Memory B cell (primary cell): ENCODE results near the gene REC114.
"Not testable (repeated sequence)": the region's sequence is repeated elsewhere in the genome, so short reads cannot be mapped to it uniquely, and the experiment has no call there.

Experiments used
- ATAC-seq: fragments of 150-1000 bp; cut with Tn5 transposase; 2 replicates; pipeline ENCODE4 v1.10.0; 2021; ENCODE audit warnings: low read depth, mild to moderate bottlenecking, moderate library complexity
- DNase-seq, 2 donors: peaks; one replicate each; pipeline ENCODE4 v3.0.0; 2022; ENCODE audit warnings: low spot score in 2 of 2
- H3K27ac Mint-ChIP-seq: one replicate; pipeline ENCODE4 v1.8.0; 2022; ENCODE audit warnings: mild to moderate bottlenecking, moderate library complexity, mixed read lengths
- H3K27me3 Mint-ChIP-seq: one replicate; pipeline ENCODE4 v1.8.0; 2022; ENCODE audit warnings: mixed read lengths
- H3K36me3 Mint-ChIP-seq: one replicate; pipeline ENCODE4 v1.8.0; 2022; ENCODE audit warnings: mild to moderate bottlenecking, mixed read lengths
- H3K4me1 Mint-ChIP-seq: one replicate; pipeline ENCODE4 v1.8.0; 2022; ENCODE audit warnings: mixed read lengths
- H3K4me3 Mint-ChIP-seq: one replicate; pipeline ENCODE4 v1.8.0; 2022; ENCODE audit warnings: mild to moderate bottlenecking, moderate library complexity, mixed read lengths
- H3K9me3 Mint-ChIP-seq: one replicate; pipeline ENCODE4 v1.8.0; 2022; ENCODE audit warnings: mixed read lengths

REC114 gene

GRCh38 chr15:73564255-73564654 is 121.3 kb downstream of the REC114 start:
- Mint-ChIP-seq H3K4me3 (no peak overlapping the region), H3K27me3 (no peaks in the 10 kb centered on the region), H3K36me3 (peaks cover 30% of the 10 kb centered on the region), H3K27ac (no peak overlapping the region), H3K4me1 (no peaks in the 10 kb centered on the region), H3K9me3 (no peaks in the 10 kb centered on the region)
- DNase-seq (no peak), ATAC-seq (no peak)

GRCh38 chr15:73567020-73567419 is 124.1 kb downstream of the REC114 start:
- DNase-seq (no peak), ATAC-seq (no peak)
- peaks cover 43% of the 10 kb centered on the region for H3K36me3 Mint-ChIP-seq
- no peak overlapping the region for H3K27ac Mint-ChIP-seq
- no peaks in the 10 kb centered on the region for H3K4me1 Mint-ChIP-seq
- H3K4me3 Mint-ChIP-seq = no peak overlapping the region
- no peaks in the 10 kb centered on the region for H3K9me3 Mint-ChIP-seq
- H3K27me3 Mint-ChIP-seq = no peaks in the 10 kb centered on the region

- Mint-ChIP-seq H3K4me1 (no peaks in the 10 kb centered on the region), H3K27ac (no peak overlapping the region), H3K9me3 (no peaks in the 10 kb centered on the region), H3K36me3 (peaks cover 39% of the 10 kb centered on the region), H3K27me3 (no peaks in the 10 kb centered on the region), H3K4me3 (no peak overlapping the region)
- DNase-seq = no peak
- ATAC-seq = no peak
Measured at GRCh38 chr15:73568564-73569280, 125.8 kb downstream of the REC114 start.

GRCh38 chr15:73569361-73569760 is 126.4 kb downstream of the REC114 start:
- no peak for DNase-seq
- H3K27ac Mint-ChIP-seq = no peak overlapping the region
- H3K9me3 Mint-ChIP-seq = no peaks in the 10 kb centered on the region
- H3K36me3 Mint-ChIP-seq = peaks cover 40% of the 10 kb centered on the region
- H3K4me3 Mint-ChIP-seq = no peak overlapping the region
- no peaks in the 10 kb centered on the region for H3K27me3 Mint-ChIP-seq
- H3K4me1 Mint-ChIP-seq = no peaks in the 10 kb centered on the region
- ATAC-seq = no peak

- DNase-seq (no peak), ATAC-seq (no peak)
- Mint-ChIP-seq H3K9me3 (no peaks in the 10 kb centered on the region), H3K4me1 (no peaks in the 10 kb centered on the region), H3K27me3 (no peaks in the 10 kb centered on the region), H3K36me3 (peaks cover 36% of the 10 kb centered on the region), H3K27ac (no peak overlapping the region), H3K4me3 (no peak overlapping the region)
Measured at GRCh38 chr15:73570355-73571032, 127.5 kb downstream of the REC114 start.

- Mint-ChIP-seq H3K36me3 (peaks cover 38% of the 10 kb centered on the region), H3K27ac (no peak overlapping the region), H3K9me3 (no peaks in the 10 kb centered on the region), H3K4me1 (no peaks in the 10 kb centered on the region), H3K4me3 (no peak overlapping the region), H3K27me3 (no peaks in the 10 kb centered on the region)
- ATAC-seq = no peak
- no peak for DNase-seq
Measured at GRCh38 chr15:73571346-73571745, 128.4 kb downstream of the REC114 start.

GRCh38 chr15:73572296-73572695 is 129.3 kb downstream of the REC114 start:
- DNase-seq (no peak), ATAC-seq (no peak)
- Mint-ChIP-seq H3K27me3 (no peaks in the 10 kb centered on the region), H3K4me1 (no peaks in the 10 kb centered on the region), H3K27ac (no peak overlapping the region), H3K9me3 (no peaks in the 10 kb centered on the region), H3K36me3 (peaks cover 43% of the 10 kb centered on the region), H3K4me3 (no peak overlapping the region)

GRCh38 chr15:73573037-73573436 is 130.1 kb downstream of the REC114 start:
- no peak overlapping the region for H3K27ac Mint-ChIP-seq
- no peaks in the 10 kb centered on the region for H3K9me3 Mint-ChIP-seq
- peaks cover 45% of the 10 kb centered on the region for H3K36me3 Mint-ChIP-seq
- H3K4me1 Mint-ChIP-seq = no peaks in the 10 kb centered on the region
- no peak overlapping the region for H3K4me3 Mint-ChIP-seq
- ATAC-seq (no peak), DNase-seq (no peak)
- no peaks in the 10 kb centered on the region for H3K27me3 Mint-ChIP-seq

- H3K9me3 Mint-ChIP-seq = no peaks in the 10 kb centered on the region
- H3K36me3 Mint-ChIP-seq = peaks cover 46% of the 10 kb centered on the region
- no peaks in the 10 kb centered on the region for H3K4me1 Mint-ChIP-seq
- ATAC-seq (no peak), DNase-seq (no peak)
- H3K4me3 Mint-ChIP-seq = no peak overlapping the region
- H3K27ac Mint-ChIP-seq = no peak overlapping the region
- H3K27me3 Mint-ChIP-seq = no peaks in the 10 kb centered on the region
Measured at GRCh38 chr15:73573572-73573971, 130.6 kb downstream of the REC114 start.

GRCh38 chr15:73575636-73576247 is 132.8 kb downstream of the REC114 start:
- DNase-seq = no peak
- no peak for ATAC-seq
- Mint-ChIP-seq H3K27me3 (no peaks in the 10 kb centered on the region), H3K9me3 (no peaks in the 10 kb centered on the region), H3K27ac (no peak overlapping the region), H3K4me3 (no peak overlapping the region), H3K4me1 (no peaks in the 10 kb centered on the region), H3K36me3 (peaks cover 38% of the 10 kb centered on the region)

GRCh38 chr15:73577593-73577992 is 134.6 kb downstream of the REC114 start:
- H3K4me1 Mint-ChIP-seq, H3K27me3 Mint-ChIP-seq, H3K27ac Mint-ChIP-seq, H3K4me3 Mint-ChIP-seq, H3K9me3 Mint-ChIP-seq, DNase-seq, ATAC-seq: not testable (repeated sequence)
- peaks cover 36% of the 10 kb centered on the region for H3K36me3 Mint-ChIP-seq

GRCh38 chr15:73578026-73578425 is 135.1 kb downstream of the REC114 start:
- no peak for DNase-seq
- peaks cover 35% of the 10 kb centered on the region for H3K36me3 Mint-ChIP-seq
- no peaks in the 10 kb centered on the region for H3K27me3 Mint-ChIP-seq
- no peak for ATAC-seq
- H3K4me1 Mint-ChIP-seq = no peaks in the 10 kb centered on the region
- no peak overlapping the region for H3K27ac Mint-ChIP-seq
- H3K9me3 Mint-ChIP-seq = no peaks in the 10 kb centered on the region
- H3K4me3 Mint-ChIP-seq = no peak overlapping the region

GRCh38 chr15:73582851-73583379 is 140.0 kb downstream of the REC114 start:
- H3K4me3 Mint-ChIP-seq = no peak overlapping the region
- H3K27me3 Mint-ChIP-seq = no peaks in the 10 kb centered on the region
- ATAC-seq (no peak), DNase-seq (no peak)
- H3K4me1 Mint-ChIP-seq = no peaks in the 10 kb centered on the region
- peaks cover 51% of the 10 kb centered on the region for H3K36me3 Mint-ChIP-seq
- H3K27ac Mint-ChIP-seq = no peak overlapping the region
- no peaks in the 10 kb centered on the region for H3K9me3 Mint-ChIP-seq

GRCh38 chr15:73583544-73583943 is 140.6 kb downstream of the REC114 start:
- no peaks in the 10 kb centered on the region for H3K9me3 Mint-ChIP-seq
- H3K27ac Mint-ChIP-seq = no peak overlapping the region
- no peaks in the 10 kb centered on the region for H3K4me1 Mint-ChIP-seq
- peaks cover 49% of the 10 kb centered on the region for H3K36me3 Mint-ChIP-seq
- DNase-seq (no peak), ATAC-seq (no peak)
- H3K4me3 Mint-ChIP-seq = no peak overlapping the region
- no peaks in the 10 kb centered on the region for H3K27me3 Mint-ChIP-seq
